ENCODE measurements around the gene CTLA4. TPM values are rescaled to one million over a fixed set of nuclear protein-coding genes. Genes with fewer than 3 reads are reported as not detected.

The CTLA4 gene
- total and polyA plus RNA-seq, 7 donors = 0.10 TPM; not detected in 6

DNA sequence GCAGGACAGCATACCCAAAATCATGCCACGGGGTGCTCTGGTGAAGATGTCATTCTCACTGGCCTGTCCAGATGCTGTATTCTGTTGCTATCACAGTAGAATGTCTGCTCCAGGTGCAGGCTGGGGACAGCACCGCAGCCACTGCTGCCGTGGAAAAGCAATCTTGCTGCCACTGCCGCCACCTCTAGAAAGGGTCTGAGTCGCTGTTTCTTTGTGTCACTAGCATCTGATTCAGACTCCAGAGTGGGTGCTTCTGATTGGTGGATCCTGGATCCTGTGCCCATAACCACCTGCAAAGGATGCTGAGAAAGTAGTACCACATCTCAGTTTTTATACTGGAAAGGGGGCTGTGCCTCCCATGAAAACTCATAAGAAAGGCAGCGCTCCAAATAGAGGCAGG is 45.3 kb upstream of the CTLA4 start:
- no peaks in the 10 kb centered on the region for H3K27me3 ChIP-seq (ENCODE audit: insufficient read depth in 3 of 3, low read length in 2 of 3)
- H3K36me3 ChIP-seq (ENCODE audit: insufficient read depth in 1 of 2, low read depth in 1 of 2) = no peaks in the 10 kb centered on the region
- intact Hi-C loops (cut with DNase I) = no loop called here
- no peak for DNase-seq
- no peak overlapping the region for H3K4me3 ChIP-seq
- no peaks in the 10 kb centered on the region for H3K9me3 ChIP-seq
- H3K4me1 ChIP-seq = peaks cover 11% of the 10 kb centered on the region
- TF ChIP-seq, protein P1, sequence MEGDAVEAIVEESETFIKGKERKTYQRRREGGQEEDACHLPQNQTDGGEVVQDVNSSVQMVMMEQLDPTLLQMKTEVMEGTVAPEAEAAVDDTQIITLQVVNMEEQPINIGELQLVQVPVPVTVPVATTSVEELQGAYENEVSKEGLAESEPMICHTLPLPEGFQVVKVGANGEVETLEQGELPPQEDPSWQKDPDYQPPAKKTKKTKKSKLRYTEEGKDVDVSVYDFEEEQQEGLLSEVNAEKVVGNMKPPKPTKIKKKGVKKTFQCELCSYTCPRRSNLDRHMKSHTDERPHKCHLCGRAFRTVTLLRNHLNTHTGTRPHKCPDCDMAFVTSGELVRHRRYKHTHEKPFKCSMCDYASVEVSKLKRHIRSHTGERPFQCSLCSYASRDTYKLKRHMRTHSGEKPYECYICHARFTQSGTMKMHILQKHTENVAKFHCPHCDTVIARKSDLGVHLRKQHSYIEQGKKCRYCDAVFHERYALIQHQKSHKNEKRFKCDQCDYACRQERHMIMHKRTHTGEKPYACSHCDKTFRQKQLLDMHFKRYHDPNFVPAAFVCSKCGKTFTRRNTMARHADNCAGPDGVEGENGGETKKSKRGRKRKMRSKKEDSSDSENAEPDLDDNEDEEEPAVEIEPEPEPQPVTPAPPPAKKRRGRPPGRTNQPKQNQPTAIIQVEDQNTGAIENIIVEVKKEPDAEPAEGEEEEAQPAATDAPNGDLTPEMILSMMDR (IDR thresholded peaks at IDR 0.05) = no peak
- no peak for ATAC-seq
- H3K27ac ChIP-seq = no peak overlapping the region
- WGBS, 3 donors = 91% methylated on average over 6 of the region's 6 CpGs

DNA sequence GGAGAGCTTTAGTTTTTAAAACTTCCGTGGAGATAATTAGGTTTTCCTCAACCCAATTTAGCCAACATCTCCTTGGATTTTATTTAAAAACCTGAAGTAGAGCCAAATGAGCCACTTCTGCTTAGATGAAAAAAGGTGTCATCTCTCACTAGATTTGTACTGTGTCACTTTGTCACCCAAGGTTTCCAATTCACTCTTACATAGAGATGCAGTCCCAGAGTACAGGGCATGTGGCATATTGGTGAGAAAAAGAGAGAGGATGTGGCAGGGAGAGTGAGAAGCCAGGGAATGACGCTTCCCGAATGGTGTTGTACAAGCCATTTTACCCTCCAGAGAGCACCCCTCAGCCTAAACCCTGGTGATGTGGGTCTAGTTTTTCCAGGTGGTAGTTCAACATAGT is 44.4 kb upstream of the CTLA4 start:
- peaks cover 5% of the 10 kb centered on the region for H3K4me1 ChIP-seq
- TF ChIP-seq, protein P1 (IDR thresholded peaks at IDR 0.05) = no peak
- no peaks in the 10 kb centered on the region for H3K27me3 ChIP-seq (ENCODE audit: insufficient read depth in 3 of 3, low read length in 2 of 3)
- no peak overlapping the region for H3K27ac ChIP-seq
- no peaks in the 10 kb centered on the region for H3K9me3 ChIP-seq
- WGBS, 3 donors = 91 to 95% (median 94%) methylated on average over 3 of the region's 3 CpGs
- no peak overlapping the region for H3K4me3 ChIP-seq
- intact Hi-C loops (cut with DNase I) = no loop called here
- DNase-seq (no peak), ATAC-seq (no peak)
- no peaks in the 10 kb centered on the region for H3K36me3 ChIP-seq (ENCODE audit: insufficient read depth in 1 of 2, low read depth in 1 of 2)

DNA sequence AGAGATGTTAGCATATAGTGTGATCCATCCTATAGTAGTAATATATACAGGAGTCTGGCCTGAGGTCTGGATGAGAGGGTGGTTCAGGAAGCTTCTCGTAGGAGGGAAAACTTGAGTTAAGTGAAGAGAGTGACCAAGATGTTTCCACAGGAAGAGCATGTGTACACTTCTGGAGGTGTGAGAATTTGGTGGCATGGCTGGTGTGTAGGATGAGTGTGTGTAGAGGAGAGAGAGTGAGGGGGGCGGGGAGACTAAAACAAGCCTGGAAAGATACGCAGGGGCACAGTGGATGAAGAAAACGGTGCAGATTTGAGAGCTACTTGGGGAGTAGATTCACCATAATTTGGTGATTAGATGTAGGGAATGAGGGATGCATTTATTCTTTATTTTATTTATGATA is 43.5 kb upstream of the CTLA4 start:
- Histone ChIP-seq H3K9me3 (no peaks in the 10 kb centered on the region), H3K27ac (no peak overlapping the region), H3K4me3 (no peak overlapping the region), H3K27me3 (ENCODE audit: insufficient read depth in 3 of 3, low read length in 2 of 3) (no peaks in the 10 kb centered on the region), H3K4me1 (peaks cover 5% of the 10 kb centered on the region), H3K36me3 (ENCODE audit: insufficient read depth in 1 of 2, low read depth in 1 of 2) (no peaks in the 10 kb centered on the region)
- ATAC-seq = no peak
- 92 to 93% (median 92%) methylated on average over 4 of the region's 4 CpGs for WGBS, 3 donors
- TF ChIP-seq, protein P1 (IDR thresholded peaks at IDR 0.05) = no peak
- intact Hi-C loops (cut with DNase I) = no loop called here
- no peak for DNase-seq

DNA sequence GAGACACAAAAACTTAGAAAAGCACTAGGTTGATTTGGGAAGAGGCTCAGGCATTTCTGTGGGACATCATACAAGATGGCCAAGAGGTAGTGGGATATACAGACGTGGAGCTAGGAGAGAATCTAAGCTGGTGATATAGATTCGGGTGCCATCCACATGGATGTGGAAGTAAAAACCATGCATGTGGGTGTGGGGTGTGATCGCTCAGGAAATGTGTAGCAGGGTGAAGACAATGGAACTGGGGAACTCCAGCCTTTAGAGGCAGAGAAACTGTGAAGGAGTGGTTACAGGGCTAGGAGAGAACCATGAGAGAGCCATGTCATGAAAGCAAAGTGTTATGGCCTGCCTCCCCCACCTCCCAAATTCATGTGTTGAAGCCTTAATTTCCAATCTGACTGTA is 43.0 kb upstream of the CTLA4 start:
- intact Hi-C loops (cut with DNase I) = no loop called here
- TF ChIP-seq, protein P1 (IDR thresholded peaks at IDR 0.05) = no peak
- ATAC-seq = no peak

DNA sequence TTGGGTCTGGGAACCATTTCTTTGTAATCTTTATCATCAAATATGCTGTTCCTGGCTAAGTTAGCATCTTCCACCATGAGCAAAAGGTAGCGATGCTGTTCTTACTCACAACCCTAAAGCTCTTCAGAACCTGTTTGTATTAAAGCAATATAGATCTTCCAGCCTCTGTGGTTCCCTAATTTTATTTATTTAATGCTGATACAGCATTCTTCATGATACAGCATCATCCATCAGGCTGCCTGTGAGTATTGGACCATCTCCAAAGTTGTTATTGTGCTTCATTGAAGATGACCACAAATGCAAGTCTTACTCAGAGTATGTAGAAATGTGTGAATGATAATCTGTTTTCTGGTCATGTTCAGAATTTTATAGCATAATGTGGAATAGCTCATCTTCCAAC is 40.9 kb upstream of the CTLA4 start:
- Histone ChIP-seq H3K36me3 (ENCODE audit: insufficient read depth in 1 of 2, low read depth in 1 of 2) (no peaks in the 10 kb centered on the region), H3K27me3 (ENCODE audit: insufficient read depth in 3 of 3, low read length in 2 of 3) (no peaks in the 10 kb centered on the region), H3K4me3 (no peak overlapping the region), H3K27ac (no peak overlapping the region), H3K4me1 (no peaks in the 10 kb centered on the region), H3K9me3 (no peaks in the 10 kb centered on the region)
- TF ChIP-seq, protein P1 (IDR thresholded peaks at IDR 0.05) = no peak
- WGBS, 3 donors = 96 to 100% (median 98%) methylated on average over 1 of the region's 1 CpG
- DNase-seq (no peak), ATAC-seq (no peak)
- intact Hi-C loops (cut with DNase I) = no loop called here

More for the DNA sequence above, 43.0 kb upstream of the CTLA4 start:
- H3K36me3 ChIP-seq (ENCODE audit: insufficient read depth in 1 of 2, low read depth in 1 of 2) = no peaks in the 10 kb centered on the region
- no peak overlapping the region for H3K4me3 ChIP-seq
- DNase-seq = no peak
- no peak overlapping the region for H3K27ac ChIP-seq
- no peaks in the 10 kb centered on the region for H3K9me3 ChIP-seq
- H3K27me3 ChIP-seq (ENCODE audit: insufficient read depth in 3 of 3, low read length in 2 of 3) = no peaks in the 10 kb centered on the region
- peaks cover 4% of the 10 kb centered on the region for H3K4me1 ChIP-seq
- 86 to 98% (median 94%) methylated on average over 3 of the region's 3 CpGs for WGBS, 3 donors
